ENCODE results near the gene LDAH. TPM values are rescaled to one million over a fixed set of nuclear protein-coding genes. Genes with fewer than 3 reads are reported as not detected.

LDAH gene
- total RNA-seq, 1 donor from 2014 or later, result 11.6 TPM

- peak; percentile 9 for DNase-seq
These were observed 51.6 kb downstream of the LDAH start for GRCh38 chr2:20771299-20771698.

- DNase-seq, result no peak
These were observed 55.9 kb downstream of the LDAH start for GRCh38 chr2:20766798-20767644.

GRCh38 chr2:20766213-20766612, 56.7 kb downstream of the LDAH start:
- no peak for DNase-seq

- no peak for DNase-seq
These were observed 59.8 kb downstream of the LDAH start for GRCh38 chr2:20762945-20763683.

- DNase-seq, result no peak
These were observed 63.4 kb downstream of the LDAH start for GRCh38 chr2:20759487-20759886.

- DNase-seq, result no peak
These were observed 63.9 kb downstream of the LDAH start for GRCh38 chr2:20758997-20759396.

- DNase-seq, result no peak
These were observed 65.4 kb downstream of the LDAH start for GRCh38 chr2:20757405-20758090.

- DNase-seq, result no peak
These were observed 67.6 kb downstream of the LDAH start for GRCh38 chr2:20755132-20755800.

GRCh38 chr2:20752293-20752692, 70.6 kb downstream of the LDAH start:
- DNase-seq, result no peak

GRCh38 chr2:20747317-20747716, 75.6 kb downstream of the LDAH start:
- DNase-seq, result no peak

- DNase-seq, result no peak
These were observed 76.9 kb downstream of the LDAH start for GRCh38 chr2:20745924-20746555.

- DNase-seq, result no peak
These were observed 78.2 kb downstream of the LDAH start for GRCh38 chr2:20744366-20745335.

GRCh38 chr2:20738772-20739171, 84.1 kb downstream of the LDAH start:
- DNase-seq, result no peak

GRCh38 chr2:20737505-20737904, 85.4 kb downstream of the LDAH start:
- no peak for DNase-seq

- no peak for DNase-seq
These were observed 94.7 kb downstream of the LDAH start for GRCh38 chr2:20728114-20728758.

- no peak for DNase-seq
These were observed 96.0 kb downstream of the LDAH start for GRCh38 chr2:20726913-20727312.

GRCh38 chr2:20725782-20726181, 97.1 kb downstream of the LDAH start:
- DNase-seq, result no peak

GRCh38 chr2:20724500-20725053, 98.3 kb downstream of the LDAH start:
- no peak for DNase-seq

GRCh38 chr2:20723543-20723942, 99.4 kb downstream of the LDAH start:
- no peak for DNase-seq
